Neural cell (in vitro differentiated cells): ENCODE results near the gene CUX1. TPM values are rescaled to one million over a fixed set of nuclear protein-coding genes. Genes with fewer than 3 reads are reported as not detected.

Experiments
- H2AFZ ChIP-seq: fragments of 200-600, 300-800 bp; sonication (generic), shearing (Covaris generic); 2 replicates; pipeline ENCODE4 v1.6.0; 2014; ENCODE audit warnings: low read depth, mild to moderate bottlenecking, antibody characterized with exemption, low read length, moderate library complexity
- H3F3A ChIP-seq: fragments of 200-600 bp; shearing (Covaris generic); 2 replicates; pipeline ENCODE4 v1.6.1; 2016; ENCODE audit warnings: mild to moderate bottlenecking, moderate library complexity, mixed read lengths, antibody characterized with exemption, low read length; ENCODE audit not compliant: insufficient read depth, poor library complexity, severe bottlenecking
- H3K27ac ChIP-seq: fragments of 200-600, 300-800 bp; sonication (generic), shearing (Covaris generic); 2 replicates; pipeline ENCODE4 v1.5.1; 2014; ENCODE audit warnings: mild to moderate bottlenecking, low read length, moderate library complexity
- H3K27me3 ChIP-seq: fragments of 300-800, 200-600 bp; sonication (generic), shearing (Covaris generic); 2 replicates; pipeline ENCODE4 v1.6.0; 2014; ENCODE audit warnings: mild to moderate bottlenecking, low read depth, low read length, moderate library complexity; ENCODE audit not compliant: insufficient read depth
- H3K36me3 ChIP-seq: fragments of 300-800, 200-600 bp; sonication (generic), shearing (Covaris generic); 2 replicates; pipeline ENCODE4 v1.5.1; 2014; ENCODE audit warnings: mild to moderate bottlenecking, antibody characterized with exemption, low read length, moderate library complexity; ENCODE audit not compliant: insufficient read depth
- H3K4me2 ChIP-seq: fragments of 300-800, 200-600 bp; sonication (generic), shearing (Covaris generic); 2 replicates; pipeline ENCODE4 v1.6.0; 2014; ENCODE audit warnings: mild to moderate bottlenecking, low read length
- H3K4me3 ChIP-seq: fragments of 300-800, 200-600 bp; sonication (generic), shearing (Covaris generic); 2 replicates; pipeline ENCODE4 v1.5.1; 2014; ENCODE audit warnings: mild to moderate bottlenecking, low read length, moderate library complexity
- H3K79me2 ChIP-seq: fragments of 200-600 bp; shearing (Covaris generic); replicated peaks from 2 replicates; pipeline ENCODE4 v1.6.0; 2014; ENCODE audit warnings: mild to moderate bottlenecking, low read length, moderate library complexity; ENCODE audit not compliant: insufficient read depth
- H3K9ac ChIP-seq: fragments of 300-800, 200-600 bp; sonication (generic), shearing (Covaris generic); 2 replicates; pipeline ENCODE4 v1.6.1; 2016; ENCODE audit warnings: mild to moderate bottlenecking, low read length, mixed read lengths
- H3K9me2 ChIP-seq: fragments of 200-600 bp; shearing (Covaris generic); 2 replicates; pipeline ENCODE4 v1.6.1; 2016; ENCODE audit warnings: mild to moderate bottlenecking, low read length, mixed read lengths; ENCODE audit not compliant: insufficient read depth
- H3K9me3 ChIP-seq: fragments of 200-600, 300-800 bp; sonication (generic), shearing (Covaris generic); 2 replicates; pipeline ENCODE4 v1.6.1; 2016; ENCODE audit warnings: mild to moderate bottlenecking, mixed run types, low read length, moderate library complexity, mixed read lengths
- H4K20me1 ChIP-seq: fragments of 200-600 bp; shearing (Covaris generic); 2 replicates; pipeline ENCODE4 v1.6.1; 2016; ENCODE audit warnings: mild to moderate bottlenecking, mixed run types; ENCODE audit not compliant: insufficient read depth
- EP300 ChIP-seq: fragments of 450-650 bp; conservative IDR thresholded peaks from 2 replicates; pipeline ENCODE4 v1.6.1; 2014; ENCODE audit warnings: antibody characterized with exemption, mild to moderate bottlenecking, moderate library complexity; ENCODE audit not compliant: poor library complexity, severe bottlenecking
- EZH2 ChIP-seq: fragments of 200-600, 300-800 bp; shearing (Covaris generic), sonication (generic); IDR thresholded peaks from 2 replicates; pipeline ENCODE4 v1.6.1; 2014; ENCODE audit warnings: antibody characterized with exemption, low read length, borderline replicate concordance, mild to moderate bottlenecking; ENCODE audit not compliant: insufficient read depth, poor library complexity, severe bottlenecking
- MXI1 ChIP-seq: fragments of 450-650 bp; conservative IDR thresholded peaks from 2 replicates; pipeline ENCODE4 v1.6.1; 2014; ENCODE audit warnings: antibody characterized with exemption, mild to moderate bottlenecking; ENCODE audit not compliant: poor library complexity, severe bottlenecking
- POLR2AphosphoS5 ChIP-seq: IDR thresholded peaks from 2 replicates; pipeline ENCODE4 v1.6.1; 2012
- RAD21 ChIP-seq: fragments of 450-650 bp; conservative IDR thresholded peaks from 2 replicates; pipeline ENCODE4 v1.6.1; 2014; ENCODE audit warnings: antibody characterized with exemption, mild to moderate bottlenecking, moderate library complexity
- SMC3 ChIP-seq: fragments of 450-650 bp; conservative IDR thresholded peaks from 2 replicates; pipeline ENCODE4 v1.6.1; 2014; ENCODE audit warnings: antibody characterized with exemption, mild to moderate bottlenecking, moderate library complexity; ENCODE audit not compliant: poor library complexity
- TAF1 ChIP-seq: IDR thresholded peaks from 2 replicates; pipeline ENCODE4 v1.6.1; 2012; ENCODE audit warnings: low read depth
- polyA plus RNA-seq: library from polyadenylated mRNA; depleted of rRNA; stranded (reverse); fragments of >200 nt; gene quantifications from 2 replicates; pipeline ENCODE4 v1.2.3, GENCODE V29; 2014
- TF ChIP-seq, protein P1 (sequence below): IDR thresholded peaks from 2 replicates; pipeline ENCODE4 v1.6.1; 2012; ENCODE audit warnings: borderline replicate concordance
- TF ChIP-seq, protein P2 (sequence below): fragments of 450-650 bp; IDR thresholded peaks from 2 replicates; pipeline ENCODE4 v1.5.1; 2014; ENCODE audit warnings: antibody characterized with exemption, mild to moderate bottlenecking, moderate library complexity; ENCODE audit not compliant: poor library complexity, severe bottlenecking

The CUX1 gene
- polyA plus RNA-seq, 1 donor from 2014 or later, result 26.6 TPM

DNA sequence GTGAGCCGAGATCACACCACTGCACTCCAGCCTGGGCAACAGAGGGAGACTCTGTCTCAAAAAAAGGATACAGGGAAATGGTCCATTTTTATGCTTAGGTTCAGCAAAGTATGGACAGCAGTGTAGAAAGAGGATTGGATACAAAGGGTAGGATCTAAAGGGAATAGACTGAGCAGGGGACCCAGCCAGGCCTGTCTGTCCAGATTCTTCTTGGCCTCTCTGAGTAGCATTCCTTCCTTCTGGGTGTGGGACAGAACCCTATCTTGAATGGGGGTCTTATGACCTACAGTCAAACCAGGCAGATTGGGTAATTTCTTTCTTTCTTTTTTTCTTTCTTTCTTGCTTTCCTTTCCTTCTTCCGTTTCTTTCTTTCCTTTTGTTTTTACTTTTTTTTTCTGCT, 494.9 kb downstream of the CUX1 start:
- no peaks in the 10 kb centered on the region for H3K27me3 ChIP-seq
- H3F3A ChIP-seq, result no peaks in the 10 kb centered on the region
- H2AFZ ChIP-seq, result no peak overlapping the region
- no peak overlapping the region for H3K27ac ChIP-seq
- no peaks in the 10 kb centered on the region for H3K9me2 ChIP-seq
- no peak overlapping the region for H3K4me2 ChIP-seq
- H3K36me3 ChIP-seq, result no peaks in the 10 kb centered on the region
- H4K20me1 ChIP-seq, result no peaks in the 10 kb centered on the region
- no peaks in the 10 kb centered on the region for H3K79me2 ChIP-seq
- H3K9me3 ChIP-seq, result no peaks in the 10 kb centered on the region
- H3K9ac ChIP-seq, result no peak overlapping the region
- TF ChIP-seq RAD21 (no peak), TAF1 (no peak), EZH2 (no peak), SMC3 (no peak), MXI1 (no peak), EP300 (no peak), POLR2AphosphoS5 (no peak)
- TF ChIP-seq, protein P1, sequence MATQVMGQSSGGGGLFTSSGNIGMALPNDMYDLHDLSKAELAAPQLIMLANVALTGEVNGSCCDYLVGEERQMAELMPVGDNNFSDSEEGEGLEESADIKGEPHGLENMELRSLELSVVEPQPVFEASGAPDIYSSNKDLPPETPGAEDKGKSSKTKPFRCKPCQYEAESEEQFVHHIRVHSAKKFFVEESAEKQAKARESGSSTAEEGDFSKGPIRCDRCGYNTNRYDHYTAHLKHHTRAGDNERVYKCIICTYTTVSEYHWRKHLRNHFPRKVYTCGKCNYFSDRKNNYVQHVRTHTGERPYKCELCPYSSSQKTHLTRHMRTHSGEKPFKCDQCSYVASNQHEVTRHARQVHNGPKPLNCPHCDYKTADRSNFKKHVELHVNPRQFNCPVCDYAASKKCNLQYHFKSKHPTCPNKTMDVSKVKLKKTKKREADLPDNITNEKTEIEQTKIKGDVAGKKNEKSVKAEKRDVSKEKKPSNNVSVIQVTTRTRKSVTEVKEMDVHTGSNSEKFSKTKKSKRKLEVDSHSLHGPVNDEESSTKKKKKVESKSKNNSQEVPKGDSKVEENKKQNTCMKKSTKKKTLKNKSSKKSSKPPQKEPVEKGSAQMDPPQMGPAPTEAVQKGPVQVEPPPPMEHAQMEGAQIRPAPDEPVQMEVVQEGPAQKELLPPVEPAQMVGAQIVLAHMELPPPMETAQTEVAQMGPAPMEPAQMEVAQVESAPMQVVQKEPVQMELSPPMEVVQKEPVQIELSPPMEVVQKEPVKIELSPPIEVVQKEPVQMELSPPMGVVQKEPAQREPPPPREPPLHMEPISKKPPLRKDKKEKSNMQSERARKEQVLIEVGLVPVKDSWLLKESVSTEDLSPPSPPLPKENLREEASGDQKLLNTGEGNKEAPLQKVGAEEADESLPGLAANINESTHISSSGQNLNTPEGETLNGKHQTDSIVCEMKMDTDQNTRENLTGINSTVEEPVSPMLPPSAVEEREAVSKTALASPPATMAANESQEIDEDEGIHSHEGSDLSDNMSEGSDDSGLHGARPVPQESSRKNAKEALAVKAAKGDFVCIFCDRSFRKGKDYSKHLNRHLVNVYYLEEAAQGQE, result no peak
- TF ChIP-seq, protein P2, sequence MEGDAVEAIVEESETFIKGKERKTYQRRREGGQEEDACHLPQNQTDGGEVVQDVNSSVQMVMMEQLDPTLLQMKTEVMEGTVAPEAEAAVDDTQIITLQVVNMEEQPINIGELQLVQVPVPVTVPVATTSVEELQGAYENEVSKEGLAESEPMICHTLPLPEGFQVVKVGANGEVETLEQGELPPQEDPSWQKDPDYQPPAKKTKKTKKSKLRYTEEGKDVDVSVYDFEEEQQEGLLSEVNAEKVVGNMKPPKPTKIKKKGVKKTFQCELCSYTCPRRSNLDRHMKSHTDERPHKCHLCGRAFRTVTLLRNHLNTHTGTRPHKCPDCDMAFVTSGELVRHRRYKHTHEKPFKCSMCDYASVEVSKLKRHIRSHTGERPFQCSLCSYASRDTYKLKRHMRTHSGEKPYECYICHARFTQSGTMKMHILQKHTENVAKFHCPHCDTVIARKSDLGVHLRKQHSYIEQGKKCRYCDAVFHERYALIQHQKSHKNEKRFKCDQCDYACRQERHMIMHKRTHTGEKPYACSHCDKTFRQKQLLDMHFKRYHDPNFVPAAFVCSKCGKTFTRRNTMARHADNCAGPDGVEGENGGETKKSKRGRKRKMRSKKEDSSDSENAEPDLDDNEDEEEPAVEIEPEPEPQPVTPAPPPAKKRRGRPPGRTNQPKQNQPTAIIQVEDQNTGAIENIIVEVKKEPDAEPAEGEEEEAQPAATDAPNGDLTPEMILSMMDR, result no peak
- no peak overlapping the region for H3K4me3 ChIP-seq

DNA sequence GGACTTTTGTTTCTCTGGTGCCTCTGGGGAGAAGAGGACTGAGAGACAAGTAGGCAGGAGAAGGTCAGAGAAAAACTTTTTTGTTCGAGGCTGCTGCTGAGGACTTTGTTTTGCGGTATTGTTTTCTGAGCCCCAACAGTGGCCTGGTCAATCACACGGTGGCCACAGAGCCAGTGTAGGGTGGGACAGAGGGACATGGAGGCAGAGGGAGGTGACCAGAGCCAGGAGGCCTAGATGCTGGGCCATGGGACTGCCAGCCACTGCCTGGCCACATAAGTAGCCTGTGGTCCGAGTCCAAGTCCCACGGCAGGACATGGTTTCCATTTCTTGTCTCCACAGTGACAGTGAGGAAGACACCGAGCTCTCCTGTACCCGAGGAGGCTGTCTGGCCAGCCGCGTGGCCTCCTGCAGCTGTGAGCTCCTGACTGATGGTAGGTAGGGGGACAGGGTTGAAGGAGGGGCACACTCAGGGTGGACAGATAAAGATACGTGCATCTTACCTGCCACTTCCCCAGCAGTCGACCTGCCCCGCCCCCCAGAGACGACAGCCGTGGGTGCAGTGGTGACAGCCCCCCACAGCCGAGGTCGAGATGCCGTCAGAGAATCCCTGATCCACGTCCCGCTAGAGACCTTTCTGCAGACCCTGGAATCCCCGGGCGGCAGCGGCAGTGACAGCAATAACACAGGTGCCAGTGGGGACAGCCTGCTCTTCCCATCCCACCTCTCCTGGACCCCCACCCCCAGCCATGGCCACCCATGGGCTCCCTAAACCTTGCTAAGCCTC, 496.8 kb downstream of the CUX1 start:
- Histone ChIP-seq H3K4me2 (no peak overlapping the region), H4K20me1 (no peaks in the 10 kb centered on the region), H2AFZ (no peak overlapping the region), H3K9me2 (no peaks in the 10 kb centered on the region), H3K9ac (no peak overlapping the region), H3F3A (no peaks in the 10 kb centered on the region), H3K27me3 (no peaks in the 10 kb centered on the region), H3K36me3 (no peaks in the 10 kb centered on the region), H3K79me2 (no peaks in the 10 kb centered on the region), H3K4me3 (no peak overlapping the region), H3K9me3 (no peaks in the 10 kb centered on the region), H3K27ac (no peak overlapping the region)
- TF ChIP-seq MXI1 (no peak), EP300 (no peak)
- TF ChIP-seq, protein P2, result no peak
- TF ChIP-seq, protein P1, result no peak
